AG04450 (cell line): ENCODE data around the gene DKK3. TPM values are rescaled to one million over a fixed set of nuclear protein-coding genes. Genes with fewer than 3 reads are reported as not detected.
A peak's percentile ranks its signal among the peaks of the same experiment; 100 is the strongest.

ENCODE experiments used
- CTCF ChIA-PET: fragments of 300-600, 350-600 bp; formaldehyde crosslinking; extraction: SDS; loops from one replicate; lab custom pipeline; 2022; ENCODE audit warnings: antibody characterized with exemption, inconsistent platforms; lab: Charles Lee
- POLR2A ChIA-PET: fragments of 350-600 bp; formaldehyde crosslinking; extraction: SDS; loops from one replicate; lab custom pipeline; 2021; ENCODE audit warnings: antibody characterized with exemption, inconsistent platforms; lab: Yijun Ruan, JAX
- DNase-seq: peaks from one replicate; pipeline ENCODE4 v3.0.0-alpha.2; 2011; ENCODE audit warnings: low read depth, low spot score
- H3K27ac ChIP-seq: one replicate; pipeline ENCODE4 v1.5.1; 2012; ENCODE audit warnings: low read depth, low read length, control low read depth
- H3K27me3 ChIP-seq: one replicate; pipeline ENCODE4 v1.6.0; 2012; ENCODE audit warnings: low read length; ENCODE audit not compliant: control insufficient read depth, insufficient read depth
- H3K4me3 ChIP-seq: 2 replicates; pipeline ENCODE4 v1.5.1; 2011; ENCODE audit warnings: mild to moderate bottlenecking, low read depth, low read length, control low read depth
- H3K9me3 ChIP-seq: 2 replicates; pipeline ENCODE4 v1.5.1; 2012; ENCODE audit warnings: low read length; ENCODE audit not compliant: control insufficient read depth, insufficient read depth
- CTCF ChIP-seq: IDR thresholded peaks from 2 replicates; pipeline ENCODE4 v1.5.1; 2011; ENCODE audit warnings: low read depth, low read length, control low read depth, inconsistent platforms
- polyA plus RNA-seq: library from polyadenylated mRNA; depleted of rRNA; stranded (reverse); fragments of >200 nt; gene quantifications from 2 replicates; pipeline ENCODE4 v1.2.3, GENCODE V29; 2011

The DKK3 gene
- polyA plus RNA-seq, 1 experiment = 928 TPM

DNA sequence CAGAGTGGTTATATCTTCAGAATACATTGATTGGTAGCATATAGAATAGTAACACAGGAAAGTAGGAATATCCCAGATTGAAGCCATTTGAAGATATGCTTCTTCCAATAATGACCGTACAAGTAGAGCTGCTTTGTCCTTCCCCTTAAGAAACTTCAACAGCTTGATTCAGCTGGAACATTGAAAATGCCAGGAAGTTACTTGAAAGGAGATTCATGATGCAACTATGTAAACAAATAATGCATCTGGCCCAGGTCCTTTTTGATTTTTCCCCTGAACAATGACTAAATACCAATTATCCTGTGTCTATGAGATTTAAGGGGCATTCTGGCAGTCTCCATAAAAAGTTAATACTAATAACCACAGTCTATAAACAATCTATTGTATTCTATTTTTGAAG is 3.0 kb downstream of the DKK3 start:
- Histone ChIP-seq H3K27me3 (no peaks in the 10 kb centered on the region), H3K9me3 (no peaks in the 10 kb centered on the region), H3K27ac (peak overlapping the region; percentile 25), H3K4me3 (peak overlapping the region; percentile 32)
- ChIA-PET POLR2A (interaction anchor here (0.6 to 1.1 kb wide), 3 partner anchors 28 to 1197 kb away, joined by 3 to 6 read pairs (median 3); partner anchors contain the start of gene EIF4G2), CTCF (interaction anchor here (1.8 to 3.2 kb wide), 3 partner anchors 17 to 207 kb away, joined by 5 to 12 read pairs (median 7); no protein-coding TSS in a partner anchor)
- DNase-seq = peak; percentile 62
- TF ChIP-seq CTCF = no peak

DNA sequence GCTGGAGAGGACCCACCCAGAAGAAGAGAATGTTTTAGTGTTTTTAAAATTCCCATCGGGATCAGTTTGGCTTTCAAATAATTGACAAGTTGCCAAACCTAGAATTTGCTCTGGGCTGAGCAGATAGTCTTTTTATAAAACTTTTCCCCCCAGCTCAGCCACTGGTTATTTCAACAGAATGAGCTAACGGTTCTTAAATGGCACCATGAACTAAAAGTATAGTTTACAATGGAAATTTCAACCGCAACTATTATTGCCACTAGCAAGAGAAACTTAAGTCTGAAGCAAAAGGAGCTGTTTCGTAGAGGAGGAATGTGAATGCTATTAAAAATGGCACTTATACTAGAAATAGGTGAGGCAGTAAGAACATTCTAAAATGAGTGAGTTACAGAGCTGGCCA is 3.4 kb downstream of the DKK3 start:
- no peak for TF ChIP-seq CTCF
- H3K4me3 ChIP-seq = peak overlapping the region; percentile 32
- no peaks in the 10 kb centered on the region for H3K9me3 ChIP-seq
- H3K27me3 ChIP-seq = no peaks in the 10 kb centered on the region
- peak overlapping the region; percentile 25 for H3K27ac ChIP-seq
- ChIA-PET POLR2A (interaction anchor here (0.6 to 1.1 kb wide), 3 partner anchors 28 to 1196 kb away, joined by 3 to 6 read pairs (median 3); partner anchors contain the start of gene EIF4G2), CTCF (interaction anchor here (1.7 to 3.2 kb wide), 3 partner anchors 17 to 73 kb away, joined by 5 to 12 read pairs (median 10); no protein-coding TSS in a partner anchor)
- no peak for DNase-seq

DNA sequence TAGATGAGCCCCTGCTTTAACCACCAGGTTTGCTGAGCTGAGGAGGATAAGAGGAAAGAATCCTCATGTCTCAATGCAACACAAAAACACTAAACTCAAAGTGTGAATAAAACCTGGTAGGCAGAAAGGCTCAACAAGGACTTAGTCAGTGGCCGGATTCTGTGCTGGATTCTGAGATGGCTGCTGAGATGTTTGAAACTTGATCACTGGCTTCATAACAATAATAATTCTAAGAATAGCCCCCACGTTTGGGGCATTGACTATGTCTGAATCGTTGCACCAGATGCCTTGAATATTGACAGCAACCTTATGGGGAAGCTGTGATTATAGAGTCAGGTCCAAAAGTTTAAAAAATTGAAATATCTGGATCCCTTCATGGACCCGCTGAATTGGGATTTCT is 4.6 kb downstream of the DKK3 start:
- Histone ChIP-seq H3K4me3 (no peak overlapping the region), H3K27me3 (no peaks in the 10 kb centered on the region), H3K9me3 (no peaks in the 10 kb centered on the region), H3K27ac (no peak overlapping the region)
- DNase-seq = no peak
- no peak for TF ChIP-seq CTCF
- ChIA-PET CTCF (interaction anchor here (1.7 to 1.8 kb wide), 2 partner anchors 15 to 72 kb away, joined by 5 to 10 read pairs; no protein-coding TSS in a partner anchor), POLR2A (no interaction called here)

GRCh38 chr11:12003336-12003735 is 5.1 kb downstream of the DKK3 start:
- ChIA-PET POLR2A (no interaction called here), CTCF (no interaction called here)
- no peak for TF ChIP-seq CTCF
- Histone ChIP-seq H3K27ac (no peak overlapping the region), H3K9me3 (no peaks in the 10 kb centered on the region), H3K4me3 (no peak overlapping the region), H3K27me3 (no peaks in the 10 kb centered on the region)
- no peak for DNase-seq

- Histone ChIP-seq H3K4me3 (no peak overlapping the region), H3K27ac (no peak overlapping the region), H3K9me3 (no peaks in the 10 kb centered on the region), H3K27me3 (no peaks in the 10 kb centered on the region)
- TF ChIP-seq CTCF = no peak
- POLR2A ChIA-PET = no interaction called here
- DNase-seq = no peak
- CTCF ChIA-PET = no interaction called here
Observed at GRCh38 chr11:12001186-12001585, 7.2 kb downstream of the DKK3 start.
